SK-N-SH (cell line): ENCODE measurements around the gene KBTBD2. TPM values are rescaled to one million over a fixed set of nuclear protein-coding genes. Genes with fewer than 3 reads are reported as not detected.
"Not testable (repeated sequence)": the region's sequence is repeated elsewhere in the genome, so short reads cannot be mapped to it uniquely, and the experiment has no call there.

Source experiments
- CTCF ChIA-PET: fragments of 300-600, 350-600 bp; formaldehyde crosslinking; extraction: SDS; loops from one replicate; lab custom pipeline; 2021; lab: Yijun Ruan, JAX
- POLR2A ChIA-PET: fragments of 350-600 bp; sonication (Branson Sonifier 250); formaldehyde crosslinking; extraction: SDS; loops from one replicate; lab custom pipeline; 2020; ENCODE audit warnings: antibody characterized with exemption, inconsistent platforms; lab: Yijun Ruan, JAX
- DNase-seq: peaks from one replicate; pipeline ENCODE4 v3.0.0; 2012
- H2AFZ ChIP-seq: fragments of 200-600 bp; sonication (generic); 2 replicates; pipeline ENCODE4 v1.8.1; 2016; ENCODE audit warnings: antibody characterized with exemption, mild to moderate bottlenecking, low read depth
- H3F3A ChIP-seq: fragments of 200-600 bp; sonication (generic); replicated peaks from 2 replicates; pipeline ENCODE3; 2016; ENCODE audit warnings: antibody characterized with exemption, mild to moderate bottlenecking; ENCODE audit not compliant: insufficient read depth
- H3K27ac ChIP-seq, 2 experiments: fragments of 200-500 bp in 1 of 2; fragments of 200-600 bp in 1 of 2; sonication (Bioruptor generic) in 1 of 2; sonication (generic), shearing (Covaris generic) in 1 of 2; 2 replicates each; pipeline versions ENCODE4 v1.5.1 to v1.6.1; 2014 to 2016; ENCODE audit warnings: low read depth in 2 of 2, inconsistent platforms in 1 of 2, low read length in 1 of 2, mild to moderate bottlenecking in 1 of 2, mixed read lengths in 1 of 2
- H3K27me3 ChIP-seq: fragments of 200-600 bp; sonication (generic), shearing (Covaris generic); 2 replicates; pipeline ENCODE4 v1.6.1; 2016; ENCODE audit warnings: mixed run types; ENCODE audit not compliant: insufficient read depth
- H3K36me3 ChIP-seq, 2 experiments: fragments of 200-500 bp in 1 of 2; fragments of 200-600 bp in 1 of 2; sonication (Bioruptor generic) in 1 of 2; sonication (generic) in 1 of 2; replicated peaks in 1 of 2; 2 replicates each; pipeline versions ENCODE3 to v1.5.1; 2014 to 2016; ENCODE audit warnings: low read length in 1 of 2, mild to moderate bottlenecking in 1 of 2; ENCODE audit not compliant: insufficient read depth in 2 of 2, control insufficient read depth in 1 of 2
- H3K4me1 ChIP-seq, 2 experiments: fragments of 200-500 bp in 1 of 2; fragments of 200-600 bp in 1 of 2; sonication (Bioruptor generic) in 1 of 2; sonication (generic), shearing (Covaris generic) in 1 of 2; 2 replicates each; pipeline versions ENCODE4 v1.5.1 to v1.6.1; 2014 to 2016; ENCODE audit warnings: low read depth in 1 of 2, low read length in 1 of 2, mixed run types in 1 of 2; ENCODE audit not compliant: insufficient read depth in 2 of 2, control insufficient read depth in 1 of 2
- H3K4me2 ChIP-seq: fragments of 200-600 bp; sonication (generic), shearing (Covaris generic); 2 replicates; pipeline ENCODE4 v1.6.1; 2017; ENCODE audit warnings: mixed run types
- H3K4me3 ChIP-seq, 2 experiments: fragments of 200-500 bp in 1 of 2; fragments of 200-600 bp in 1 of 2; sonication (Bioruptor generic) in 1 of 2; sonication (generic), shearing (Covaris generic) in 1 of 2; 2 replicates each; pipeline versions ENCODE4 v1.5.1 to v1.8.1; 2014 to 2016; ENCODE audit warnings: low read depth in 2 of 2, inconsistent platforms in 1 of 2, low read length in 1 of 2, mild to moderate bottlenecking in 1 of 2, mixed read lengths in 1 of 2, moderate library complexity in 1 of 2
- H3K79me2 ChIP-seq: fragments of 200-600 bp; sonication (generic); 2 replicates; pipeline ENCODE4 v1.8.1; 2017; ENCODE audit warnings: mild to moderate bottlenecking; ENCODE audit not compliant: insufficient read depth
- H3K9ac ChIP-seq: fragments of 200-600 bp; sonication (generic); 2 replicates; pipeline ENCODE4 v1.6.1; 2017; ENCODE audit warnings: mixed run types
- H3K9me2 ChIP-seq: fragments of 200-600 bp; sonication (generic); 2 replicates; pipeline ENCODE4 v1.6.1; 2017; ENCODE audit warnings: mixed run types
- H3K9me3 ChIP-seq: fragments of 200-600 bp; sonication (generic); 2 replicates; pipeline ENCODE4 v1.6.1; 2017; ENCODE audit warnings: mixed run types, mild to moderate bottlenecking, moderate library complexity
- H4K20me1 ChIP-seq: fragments of 200-600 bp; sonication (generic); 2 replicates; pipeline ENCODE4 v1.6.1; 2017; ENCODE audit warnings: mild to moderate bottlenecking, mixed run types; ENCODE audit not compliant: insufficient read depth
- NRF1 ChIP-seq: IDR thresholded peaks from 2 replicates; pipeline ENCODE4 v1.6.1; 2012; ENCODE audit warnings: low read depth, mild to moderate bottlenecking, low read length
- WGBS: methylation state at CpG from one replicate; pipeline ENCODE4 v1.1.6; 2017; ENCODE audit warnings: low lambda C conversion rate; 5-methylcytosine and 5-hydroxymethylcytosine counted together
- polyA plus RNA-seq, 3 experiments: library from polyadenylated mRNA; depleted of rRNA; stranded (reverse); fragments of >200 nt; gene quantifications; 2 replicates each; pipeline ENCODE4 v1.2.3, GENCODE V29; 2012
- TF ChIP-seq, protein P1 (sequence below): fragments of 150-350 bp; IDR thresholded peaks from 2 replicates; pipeline ENCODE4 v1.6.1; 2016; ENCODE audit warnings: mild to moderate bottlenecking, low read depth, low read length

The KBTBD2 gene
- polyA plus RNA-seq, 1 of the 3 experiments (the other 2 are of a cell fraction) = 23.6 TPM

DNA sequence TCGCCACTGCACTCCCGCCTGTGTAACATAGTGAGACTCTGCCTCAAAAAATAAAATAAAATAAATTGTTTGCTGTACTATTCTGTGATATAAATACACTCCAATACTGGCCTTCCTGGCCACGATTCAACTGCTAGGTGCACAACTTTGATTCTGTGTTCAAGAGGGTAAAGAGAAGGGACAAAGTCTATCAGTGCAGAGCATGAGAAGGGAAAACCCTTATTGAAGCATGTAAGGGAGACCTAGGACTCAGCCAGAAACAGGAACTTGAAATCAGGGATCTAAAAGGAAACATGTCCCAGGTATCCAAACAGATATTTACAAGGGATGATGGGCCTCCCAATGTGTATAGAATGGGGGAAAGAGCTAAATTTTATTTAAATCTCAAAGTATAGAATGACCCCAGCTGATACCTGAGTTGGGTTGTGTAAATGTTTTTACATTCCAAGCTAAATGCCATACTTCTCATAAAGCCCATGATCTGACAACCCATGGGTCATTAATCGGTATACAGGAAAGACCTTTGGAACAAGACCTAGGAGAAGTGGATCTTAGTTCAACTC lies 9.0 kb upstream of the KBTBD2 start:
- Histone ChIP-seq H3K36me3 (no peaks in the 10 kb centered on the region), H3K9me2 (no peaks in the 10 kb centered on the region), H4K20me1 (no peaks in the 10 kb centered on the region), H3K9ac (no peak overlapping the region), H3K4me1 (peaks cover 0 to 2% of the 10 kb centered on the region in 2 experiments; a peak in 1 of 4 replicates), H3F3A (peaks cover 4% of the 10 kb centered on the region), H3K79me2 (no peaks in the 10 kb centered on the region), H3K4me2 (no peak overlapping the region), H3K27ac (no peak overlapping the region), H3K4me3 (no peak overlapping the region), H3K27me3 (no peaks in the 10 kb centered on the region), H3K9me3 (no peaks in the 10 kb centered on the region), H2AFZ (no peak overlapping the region)
- TF ChIP-seq, protein P1, sequence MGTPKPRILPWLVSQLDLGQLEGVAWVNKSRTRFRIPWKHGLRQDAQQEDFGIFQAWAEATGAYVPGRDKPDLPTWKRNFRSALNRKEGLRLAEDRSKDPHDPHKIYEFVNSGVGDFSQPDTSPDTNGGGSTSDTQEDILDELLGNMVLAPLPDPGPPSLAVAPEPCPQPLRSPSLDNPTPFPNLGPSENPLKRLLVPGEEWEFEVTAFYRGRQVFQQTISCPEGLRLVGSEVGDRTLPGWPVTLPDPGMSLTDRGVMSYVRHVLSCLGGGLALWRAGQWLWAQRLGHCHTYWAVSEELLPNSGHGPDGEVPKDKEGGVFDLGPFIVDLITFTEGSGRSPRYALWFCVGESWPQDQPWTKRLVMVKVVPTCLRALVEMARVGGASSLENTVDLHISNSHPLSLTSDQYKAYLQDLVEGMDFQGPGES = no peak
- 96% methylated on average over 4 of the region's 4 CpGs for WGBS
- ChIA-PET POLR2A (interaction anchor here (1.3 kb wide), 1 partner anchor 9 kb away, joined by 3 read pairs; the partner anchor contains the start of gene KBTBD2), CTCF (interaction anchor here (0.7 to 2.4 kb wide), 4 partner anchors 42 to 208 kb away, joined by 3 to 9 read pairs (median 5); no protein-coding TSS in a partner anchor)
- DNase-seq = no peak

DNA sequence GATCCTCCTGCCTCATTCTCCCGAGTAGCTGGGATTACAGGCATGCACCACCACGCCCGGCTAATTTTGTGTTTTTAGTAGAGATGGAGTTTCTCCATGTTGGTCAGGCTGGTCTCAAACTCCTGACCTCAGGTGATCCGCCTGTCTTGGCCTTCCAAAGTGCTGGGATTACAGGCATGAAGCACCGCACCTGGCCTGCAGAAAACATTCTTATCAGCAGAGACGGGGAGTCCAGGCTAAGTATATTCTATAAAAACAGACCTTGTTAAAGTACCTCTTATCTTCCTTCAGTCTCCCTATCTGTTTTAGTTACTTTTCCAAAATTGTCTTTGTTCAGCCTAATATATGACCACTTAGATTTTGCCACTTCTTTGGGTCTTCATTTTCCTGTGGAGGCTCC lies 5.8 kb upstream of the KBTBD2 start:
- Histone ChIP-seq H3F3A (peaks cover 19% of the 10 kb centered on the region), H3K4me1 (peaks cover 10 to 14% of the 10 kb centered on the region in 2 experiments; a peak in 3 of 4 replicates)
- H3K9me3 ChIP-seq, H3K79me2 ChIP-seq, POLR2A ChIA-PET, H3K4me3 ChIP-seq, H4K20me1 ChIP-seq, DNase-seq, H3K9me2 ChIP-seq, H3K36me3 ChIP-seq, H3K27me3 ChIP-seq, H3K9ac ChIP-seq, CTCF ChIA-PET, H3K4me2 ChIP-seq, H2AFZ ChIP-seq, H3K27ac ChIP-seq: not testable (repeated sequence)
- 88% methylated on average over 6 of the region's 6 CpGs for WGBS

DNA sequence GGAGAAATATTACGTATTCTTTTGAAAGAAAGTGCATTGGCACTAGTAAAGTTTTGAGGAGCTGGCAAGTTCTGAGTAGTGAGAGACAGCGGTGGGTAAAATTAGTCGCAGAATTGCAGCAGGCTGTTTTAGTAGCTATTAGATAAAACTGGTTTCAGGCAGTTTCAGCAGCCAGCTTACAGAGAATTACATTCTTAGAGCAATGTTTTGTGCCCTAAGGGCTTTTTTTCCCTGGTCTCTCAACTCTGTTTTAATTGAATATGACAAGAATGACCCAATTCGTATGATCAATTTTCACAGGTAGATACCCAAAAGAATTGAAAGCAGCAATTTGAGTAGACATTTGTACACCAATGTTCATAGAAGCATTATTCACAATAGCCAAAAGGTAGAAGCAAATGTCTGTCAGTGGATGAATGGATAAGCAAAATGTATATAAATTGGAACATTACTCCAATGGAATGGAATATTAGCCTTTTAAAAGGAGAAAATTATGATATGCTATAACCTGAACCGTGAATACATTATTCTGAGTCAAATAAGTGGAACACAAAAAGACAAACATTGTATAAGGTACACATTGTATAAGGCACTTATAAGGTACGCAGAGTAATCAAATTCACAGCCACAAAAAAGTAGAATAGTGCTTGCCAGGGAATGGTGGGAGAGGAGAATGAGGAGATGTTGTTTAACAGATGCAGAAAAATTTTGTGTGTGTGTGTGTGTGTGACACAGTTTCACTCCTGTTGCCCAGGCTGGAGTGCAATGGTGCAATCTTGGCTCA lies 5.2 kb upstream of the KBTBD2 start:
- Histone ChIP-seq H3K79me2 (no peaks in the 10 kb centered on the region), H3K4me3 (no peak overlapping the region), H3K9me2 (no peaks in the 10 kb centered on the region), H3K27ac (no peak overlapping the region), H2AFZ (no peak overlapping the region; the same call in 1 of the 2 replicates), H3K36me3 (no peaks in the 10 kb centered on the region), H4K20me1 (no peaks in the 10 kb centered on the region), H3K4me1 (peaks cover 11 to 17% of the 10 kb centered on the region in 2 experiments; a peak in 3 of 4 replicates), H3K9me3 (no peaks in the 10 kb centered on the region), H3K4me2 (no peak overlapping the region), H3F3A (peaks cover 22% of the 10 kb centered on the region), H3K9ac (no peak overlapping the region), H3K27me3 (no peaks in the 10 kb centered on the region)
- 69% methylated on average over 6 of the region's 6 CpGs for WGBS
- no peak for DNase-seq
- POLR2A ChIA-PET = no interaction called here
- TF ChIP-seq NRF1 = no peak
- CTCF ChIA-PET = no interaction called here
